Measurements from ENCODE around the gene ATOH8.
"Not testable (repeated sequence)": the region's sequence is repeated elsewhere in the genome, so short reads cannot be mapped to it uniquely, and the experiment has no call there.

Gene ATOH8

DNA sequence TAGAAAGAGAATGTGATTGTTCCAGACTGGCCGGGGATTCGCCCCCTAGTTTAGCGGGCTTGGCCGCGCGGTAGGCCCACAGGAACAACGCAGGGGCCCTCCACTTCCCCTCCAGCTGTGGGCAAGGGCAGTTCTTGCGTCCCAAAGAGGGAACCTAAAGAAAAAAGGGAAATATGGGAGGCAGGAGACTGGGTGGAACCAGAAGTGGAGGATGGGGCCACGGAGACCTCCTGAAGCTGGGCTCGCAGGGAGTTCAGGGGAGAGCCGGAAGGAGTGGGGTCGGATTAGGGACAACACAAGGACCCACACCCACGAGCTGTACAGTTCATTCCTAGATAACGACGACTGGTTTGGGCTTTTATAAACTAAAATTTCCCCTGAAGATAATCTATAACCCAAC, 41.5 kb upstream of the ATOH8 start:
- Histone ChIP-seq H3K9ac (ENCODE audit: low read length) (no peak overlapping the region), H3K4me3 (ENCODE audit: low read length) (no peak overlapping the region), H3K27ac (ENCODE audit: low read depth, low read length) (peak overlapping the region; percentile 3)

DNA sequence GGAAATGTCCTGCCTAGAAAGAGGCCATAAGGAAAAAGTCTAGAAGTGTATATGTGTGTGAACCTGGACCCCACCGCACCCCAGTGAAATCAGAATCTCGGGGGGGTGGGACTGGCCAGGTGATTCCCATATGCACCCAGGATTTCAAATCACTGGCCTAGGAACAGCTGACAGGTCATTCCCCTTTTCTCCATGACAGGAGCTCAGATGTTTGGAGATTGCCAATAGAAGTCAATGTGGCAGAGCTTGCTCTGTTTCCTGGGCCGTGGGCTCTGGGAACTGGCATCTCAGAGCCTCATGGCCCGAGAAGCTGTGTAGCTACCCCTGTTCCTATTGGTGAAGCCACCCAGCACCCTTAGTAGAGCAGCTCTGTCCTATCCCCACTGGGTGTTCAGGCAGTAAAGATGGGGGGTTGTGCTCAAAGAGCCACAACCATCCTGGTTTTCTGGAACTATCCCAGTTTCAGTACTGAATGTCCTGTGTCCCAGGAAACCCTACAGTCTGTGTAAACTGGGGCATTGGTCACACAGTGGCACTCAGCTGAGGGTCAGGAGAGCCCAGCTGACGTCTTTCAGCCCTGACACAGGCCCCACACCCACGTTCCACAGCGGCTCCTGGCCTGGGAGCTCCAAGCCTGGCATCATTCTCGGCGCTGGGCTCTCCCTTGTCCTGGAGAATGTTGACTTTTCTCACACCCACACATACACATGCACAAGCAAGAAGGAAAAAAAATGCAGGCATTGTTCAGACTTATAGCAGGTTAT, 40.8 kb upstream of the ATOH8 start:
- Histone ChIP-seq H3K36me3 (ENCODE audit: control insufficient read depth, insufficient read depth, low read length) (no peaks in the 10 kb centered on the region), H3K9ac (ENCODE audit: low read length) (no peak overlapping the region), H3K4me1 (ENCODE audit: control insufficient read depth, insufficient read depth, low read length) (no peaks in the 10 kb centered on the region), H3K4me3 (ENCODE audit: low read length) (no peak overlapping the region), H3K27ac (ENCODE audit: low read depth, low read length) (peak overlapping the region; percentile 3), H3K27me3 (ENCODE audit: control insufficient read depth, insufficient read depth, low read length) (no peaks in the 10 kb centered on the region)

More for the DNA sequence above, 41.5 kb upstream of the ATOH8 start:
- no peaks in the 10 kb centered on the region for H3K36me3 ChIP-seq (ENCODE audit: control insufficient read depth, insufficient read depth, low read length)
- no peaks in the 10 kb centered on the region for H3K27me3 ChIP-seq (ENCODE audit: control insufficient read depth, insufficient read depth, low read length)
- H3K4me1 ChIP-seq (ENCODE audit: control insufficient read depth, insufficient read depth, low read length) = no peaks in the 10 kb centered on the region

DNA sequence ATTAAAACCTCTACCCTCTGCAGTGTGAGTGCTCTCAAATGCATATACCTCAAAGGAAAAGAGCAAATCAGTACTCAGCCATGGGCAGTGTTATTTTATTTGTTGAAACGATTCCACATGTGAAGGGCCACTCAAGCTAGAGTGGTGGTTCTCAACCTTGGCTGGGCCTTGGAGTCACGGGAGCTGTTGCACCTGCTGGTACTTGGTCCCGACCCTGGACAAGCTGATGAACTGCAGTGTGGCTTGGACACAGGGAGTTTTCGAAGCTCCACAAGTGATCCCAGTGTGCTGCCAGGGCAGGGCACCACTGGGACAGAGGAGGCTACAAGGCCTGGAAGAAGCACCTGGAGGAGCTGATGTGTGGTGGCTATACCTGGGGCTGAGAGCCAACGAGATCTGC, 40.0 kb upstream of the ATOH8 start:
- no peak overlapping the region for H3K4me3 ChIP-seq (ENCODE audit: low read length)
- H3K27me3 ChIP-seq (ENCODE audit: control insufficient read depth, insufficient read depth, low read length) = no peaks in the 10 kb centered on the region
- no peaks in the 10 kb centered on the region for H3K36me3 ChIP-seq (ENCODE audit: control insufficient read depth, insufficient read depth, low read length)
- H3K4me1 ChIP-seq (ENCODE audit: control insufficient read depth, insufficient read depth, low read length) = no peaks in the 10 kb centered on the region
- no peak overlapping the region for H3K9ac ChIP-seq (ENCODE audit: low read length)
- H3K27ac ChIP-seq (ENCODE audit: low read depth, low read length) = no peak overlapping the region

DNA sequence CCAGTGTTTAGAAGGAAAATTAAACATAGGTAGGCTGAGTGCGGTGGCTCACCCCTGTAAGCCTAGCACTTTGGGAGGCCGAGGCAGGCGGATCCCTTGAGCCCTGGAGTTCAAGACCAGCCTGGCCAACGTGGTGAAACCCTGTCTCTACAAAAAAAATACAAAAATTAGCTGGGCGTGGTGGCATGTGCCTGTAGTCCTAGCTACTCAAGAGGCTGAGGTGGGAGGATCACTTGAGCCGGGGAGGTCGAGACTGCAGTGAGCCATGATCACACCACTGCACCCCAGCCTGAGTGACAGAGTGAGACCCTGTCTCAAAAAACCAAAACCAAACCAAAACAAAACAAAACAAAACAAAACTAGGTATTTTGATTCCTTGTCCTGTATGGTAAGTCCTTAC, 39.4 kb upstream of the ATOH8 start:
- H3K4me3 ChIP-seq (ENCODE audit: low read length) = not testable (repeated sequence)

DNA sequence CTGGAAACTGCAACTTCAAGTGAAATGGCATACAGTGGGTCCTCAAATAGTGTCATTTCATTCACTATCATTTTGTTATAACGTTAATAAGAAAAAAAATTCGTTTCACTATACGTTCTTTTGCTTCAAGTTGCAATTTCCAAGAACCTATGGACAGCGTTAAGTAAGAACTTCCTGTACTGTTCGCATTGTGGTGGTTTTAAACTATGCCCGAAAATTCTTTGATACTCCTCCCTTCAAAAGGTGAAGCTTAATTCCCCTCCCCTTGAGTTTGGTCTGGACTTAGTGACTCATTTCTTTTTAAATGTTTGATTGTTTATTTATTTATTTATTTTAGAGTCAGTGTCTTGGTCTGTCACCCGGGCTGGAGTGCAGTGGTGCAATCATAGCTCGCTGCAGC, 39.0 kb upstream of the ATOH8 start:
- H3K36me3 ChIP-seq (ENCODE audit: control insufficient read depth, insufficient read depth, low read length) = no peaks in the 10 kb centered on the region
- H3K27ac ChIP-seq (ENCODE audit: low read depth, low read length) = no peak overlapping the region

More for the DNA sequence above, 39.4 kb upstream of the ATOH8 start:
- not testable (repeated sequence) for H3K27me3 ChIP-seq (ENCODE audit: control insufficient read depth, insufficient read depth, low read length); H3K27ac ChIP-seq (ENCODE audit: low read depth, low read length); H3K36me3 ChIP-seq (ENCODE audit: control insufficient read depth, insufficient read depth, low read length); H3K4me1 ChIP-seq (ENCODE audit: control insufficient read depth, insufficient read depth, low read length); H3K9ac ChIP-seq (ENCODE audit: low read length)

DNA sequence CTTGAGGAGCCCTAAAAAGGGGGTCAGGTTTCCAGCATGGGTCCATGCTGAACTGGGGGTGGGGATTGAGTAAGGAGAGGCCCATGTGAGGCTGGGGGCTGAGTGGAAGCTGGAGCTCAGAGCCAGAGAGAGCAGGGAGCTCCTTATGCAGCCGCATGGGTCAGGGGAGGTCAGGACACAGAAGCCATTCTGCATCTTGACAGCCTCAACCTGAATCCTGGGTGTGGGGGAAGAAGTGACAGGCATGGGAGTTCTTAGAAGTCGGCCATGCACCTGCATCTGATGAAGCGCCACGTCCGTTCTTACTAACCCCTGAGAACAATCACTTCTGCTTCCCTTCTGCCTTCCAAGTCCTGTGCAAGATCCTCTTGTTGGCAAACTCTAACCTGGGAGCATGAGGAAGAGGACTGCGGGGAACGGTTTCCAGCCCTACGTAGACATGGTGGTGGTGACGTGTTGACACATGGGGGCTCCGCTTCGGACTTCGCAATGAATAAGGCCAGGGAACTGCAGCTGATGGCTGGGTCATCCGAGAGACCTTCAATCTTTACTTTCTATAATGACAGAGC, 37.4 kb upstream of the ATOH8 start:
- Histone ChIP-seq H3K27me3 (ENCODE audit: control insufficient read depth, insufficient read depth, low read length) (no peaks in the 10 kb centered on the region), H3K4me1 (ENCODE audit: control insufficient read depth, insufficient read depth, low read length) (no peaks in the 10 kb centered on the region), H3K36me3 (ENCODE audit: control insufficient read depth, insufficient read depth, low read length) (no peaks in the 10 kb centered on the region), H3K27ac (ENCODE audit: low read depth, low read length) (no peak overlapping the region), H3K9ac (ENCODE audit: low read length) (no peak overlapping the region), H3K4me3 (ENCODE audit: low read length) (no peak overlapping the region)

More for the DNA sequence above, 39.0 kb upstream of the ATOH8 start:
- Histone ChIP-seq H3K27me3 (ENCODE audit: control insufficient read depth, insufficient read depth, low read length) (no peaks in the 10 kb centered on the region), H3K4me3 (ENCODE audit: low read length) (no peak overlapping the region), H3K4me1 (ENCODE audit: control insufficient read depth, insufficient read depth, low read length) (no peaks in the 10 kb centered on the region), H3K9ac (ENCODE audit: low read length) (no peak overlapping the region)

DNA sequence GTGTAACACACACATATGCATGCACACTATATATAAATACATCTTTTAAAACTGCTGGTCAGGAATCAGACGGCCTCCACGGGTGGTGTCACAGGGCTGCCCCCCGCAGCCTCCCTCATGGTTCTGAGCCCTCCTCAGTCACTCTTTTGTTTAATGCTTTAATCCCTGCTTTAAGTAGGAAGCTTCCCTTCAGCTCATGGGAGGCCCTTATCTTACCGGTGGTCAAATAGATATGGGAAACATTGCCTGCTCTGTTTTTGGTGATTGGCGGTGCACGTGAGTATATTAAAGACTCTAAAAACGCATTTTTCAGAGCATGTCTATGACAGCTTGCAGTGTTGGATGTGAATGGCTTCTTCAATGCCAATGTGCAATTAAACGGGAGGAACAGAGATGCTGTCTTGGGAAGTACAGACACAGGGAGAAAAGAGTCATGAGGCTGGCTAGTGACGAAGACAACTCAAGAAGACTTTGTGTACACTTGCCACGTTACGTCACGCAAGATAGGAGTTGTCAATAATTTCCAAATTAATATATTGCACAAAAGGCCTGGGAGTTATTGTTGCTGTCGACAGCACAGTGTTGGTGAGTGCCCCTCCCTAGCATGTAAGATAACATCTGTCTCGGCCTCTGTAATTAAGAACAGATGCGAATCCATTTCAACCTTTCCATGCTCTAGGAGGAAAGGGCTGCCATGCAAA, 36.3 kb upstream of the ATOH8 start:
- Histone ChIP-seq H3K4me1 (ENCODE audit: control insufficient read depth, insufficient read depth, low read length) (no peaks in the 10 kb centered on the region), H3K27ac (ENCODE audit: low read depth, low read length) (no peak overlapping the region)

DNA sequence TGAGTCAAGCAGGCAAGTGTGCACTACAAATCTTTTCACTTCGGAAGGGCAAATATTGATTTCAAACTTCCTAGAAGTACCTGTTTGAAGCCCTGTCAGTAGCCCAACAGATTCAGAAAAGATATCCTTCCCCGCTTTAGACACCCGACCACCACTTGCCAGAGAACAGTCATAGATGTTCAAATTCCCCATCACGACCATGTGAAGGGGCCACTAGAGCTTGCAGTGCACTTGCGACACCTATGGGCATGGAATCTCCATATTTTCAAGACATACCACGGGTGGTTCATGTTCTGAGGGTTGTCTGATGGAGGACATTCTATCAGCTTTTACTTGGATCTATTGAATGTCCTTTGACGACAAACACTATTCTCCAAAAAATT, 35.8 kb upstream of the ATOH8 start:
- Histone ChIP-seq H3K4me1 (ENCODE audit: control insufficient read depth, insufficient read depth, low read length) (no peaks in the 10 kb centered on the region), H3K27me3 (ENCODE audit: control insufficient read depth, insufficient read depth, low read length) (no peaks in the 10 kb centered on the region), H3K4me3 (ENCODE audit: low read length) (no peak overlapping the region), H3K27ac (ENCODE audit: low read depth, low read length) (no peak overlapping the region), H3K9ac (ENCODE audit: low read length) (no peak overlapping the region), H3K36me3 (ENCODE audit: control insufficient read depth, insufficient read depth, low read length) (no peaks in the 10 kb centered on the region)

More for the DNA sequence above, 36.3 kb upstream of the ATOH8 start:
- H3K9ac ChIP-seq (ENCODE audit: low read length) = no peak overlapping the region
- H3K4me3 ChIP-seq (ENCODE audit: low read length) = no peak overlapping the region
- no peaks in the 10 kb centered on the region for H3K27me3 ChIP-seq (ENCODE audit: control insufficient read depth, insufficient read depth, low read length)
- no peaks in the 10 kb centered on the region for H3K36me3 ChIP-seq (ENCODE audit: control insufficient read depth, insufficient read depth, low read length)

DNA sequence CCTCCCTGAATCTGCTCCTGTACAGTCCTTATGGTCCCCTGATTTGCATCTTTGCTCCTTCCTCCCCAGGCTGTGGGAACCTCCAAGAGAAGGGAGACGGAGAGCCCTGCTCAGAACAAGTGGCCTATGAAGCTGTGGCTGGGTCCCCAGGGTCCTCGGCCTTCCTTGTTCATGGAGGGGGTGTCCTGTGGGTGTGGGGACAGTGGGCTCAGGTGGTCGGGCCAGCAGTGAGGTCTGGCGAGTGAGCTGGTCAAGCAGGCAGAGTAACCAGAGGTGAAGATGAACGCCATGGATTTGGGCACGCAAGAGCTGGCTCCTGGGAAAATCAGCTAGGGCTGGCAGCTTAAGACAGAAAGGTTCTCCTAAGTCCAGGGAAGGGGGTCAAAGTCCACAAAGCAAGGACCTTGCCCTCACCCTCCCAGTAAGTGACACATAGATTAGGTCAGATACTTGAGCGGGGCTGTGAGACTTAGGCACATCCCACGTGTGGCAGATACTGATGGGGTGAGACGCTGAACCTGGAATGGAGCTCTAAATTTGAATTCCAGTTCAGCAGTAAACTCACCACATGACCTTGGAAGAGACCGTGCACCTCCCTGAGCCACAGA, 34.8 kb upstream of the ATOH8 start:
- Histone ChIP-seq H3K27me3 (ENCODE audit: control insufficient read depth, insufficient read depth, low read length) (no peaks in the 10 kb centered on the region), H3K27ac (ENCODE audit: low read depth, low read length) (no peak overlapping the region), H3K4me1 (ENCODE audit: control insufficient read depth, insufficient read depth, low read length) (no peaks in the 10 kb centered on the region), H3K36me3 (ENCODE audit: control insufficient read depth, insufficient read depth, low read length) (no peaks in the 10 kb centered on the region), H3K9ac (ENCODE audit: low read length) (no peak overlapping the region), H3K4me3 (ENCODE audit: low read length) (no peak overlapping the region)

DNA sequence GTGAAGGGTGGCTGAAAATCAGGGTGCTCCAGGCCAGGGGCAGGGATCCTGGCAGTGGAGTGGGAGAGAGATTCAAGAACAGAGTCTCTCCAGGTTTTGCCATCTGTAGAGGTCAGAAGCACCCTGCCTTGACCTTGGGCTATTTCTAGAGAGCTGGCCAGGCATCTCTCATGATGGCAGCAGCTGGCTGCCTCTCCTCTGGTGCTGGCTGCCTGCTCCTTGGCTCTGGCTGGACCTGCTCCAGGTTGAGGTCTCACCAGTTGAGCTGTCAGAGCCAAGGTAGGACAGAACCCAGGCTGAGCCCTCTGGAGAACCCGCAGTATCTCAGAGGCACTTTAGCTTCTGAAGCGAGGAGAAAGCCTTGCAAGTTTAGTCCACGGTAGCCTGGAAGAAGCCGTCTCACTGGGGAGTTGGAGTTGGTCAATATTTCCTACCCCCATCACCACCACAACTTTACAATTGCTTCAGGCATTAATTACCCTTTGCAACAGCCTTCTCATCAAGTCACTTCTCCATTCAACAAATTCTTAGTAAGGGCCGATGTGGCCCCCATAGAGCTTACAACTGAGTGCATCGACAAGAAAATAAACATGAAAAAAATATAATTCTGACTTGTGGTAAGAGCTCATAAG, 34.1 kb upstream of the ATOH8 start:
- Histone ChIP-seq H3K27ac (ENCODE audit: low read depth, low read length) (no peak overlapping the region), H3K27me3 (ENCODE audit: control insufficient read depth, insufficient read depth, low read length) (no peaks in the 10 kb centered on the region), H3K4me3 (ENCODE audit: low read length) (no peak overlapping the region), H3K4me1 (ENCODE audit: control insufficient read depth, insufficient read depth, low read length) (no peaks in the 10 kb centered on the region), H3K36me3 (ENCODE audit: control insufficient read depth, insufficient read depth, low read length) (no peaks in the 10 kb centered on the region), H3K9ac (ENCODE audit: low read length) (no peak overlapping the region)

DNA sequence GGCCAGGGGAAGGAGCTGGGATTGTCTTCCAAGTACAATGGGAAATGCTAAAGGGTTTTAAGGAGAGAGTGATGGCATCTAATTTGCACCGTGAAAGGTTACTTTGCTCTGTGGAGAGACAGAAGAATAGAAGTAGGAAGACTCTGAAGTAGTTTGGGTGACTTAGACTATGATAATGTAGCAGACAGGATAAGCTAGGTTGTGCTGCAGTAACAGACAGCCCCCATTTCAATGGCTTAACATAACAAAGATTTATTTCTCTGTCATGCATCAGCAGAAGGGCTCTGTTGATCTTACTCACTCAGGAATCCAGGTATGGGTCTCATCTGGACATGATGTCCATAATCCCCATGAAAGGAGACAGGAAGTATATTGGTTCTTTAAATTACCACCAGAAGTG, 33.3 kb upstream of the ATOH8 start:
- Histone ChIP-seq H3K9ac (ENCODE audit: low read length) (no peak overlapping the region), H3K4me3 (ENCODE audit: low read length) (no peak overlapping the region), H3K36me3 (ENCODE audit: control insufficient read depth, insufficient read depth, low read length) (no peaks in the 10 kb centered on the region), H3K27me3 (ENCODE audit: control insufficient read depth, insufficient read depth, low read length) (no peaks in the 10 kb centered on the region), H3K4me1 (ENCODE audit: control insufficient read depth, insufficient read depth, low read length) (no peaks in the 10 kb centered on the region), H3K27ac (ENCODE audit: low read depth, low read length) (no peak overlapping the region)

DNA sequence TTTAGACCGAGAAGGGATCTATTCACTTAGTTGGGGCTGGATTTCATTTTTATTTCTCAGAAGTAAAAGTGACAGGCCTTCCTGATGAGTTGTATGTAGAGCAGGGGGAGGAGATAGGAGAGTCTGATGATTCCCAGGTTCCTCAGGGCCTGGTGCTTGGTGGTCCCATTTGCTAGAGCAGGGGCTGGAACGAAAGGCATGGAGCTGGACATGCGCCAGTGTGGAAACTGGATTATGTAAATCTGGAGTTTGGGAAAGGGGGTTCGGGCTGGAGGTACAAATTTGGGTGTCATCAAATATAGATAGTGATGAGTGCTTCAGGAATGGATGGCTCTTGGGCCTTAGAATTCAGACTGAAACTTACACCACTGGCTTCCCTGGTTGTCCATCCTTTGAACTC, 32.1 kb upstream of the ATOH8 start:
- no peak overlapping the region for H3K27ac ChIP-seq (ENCODE audit: low read depth, low read length)
- no peaks in the 10 kb centered on the region for H3K36me3 ChIP-seq (ENCODE audit: control insufficient read depth, insufficient read depth, low read length)
- no peak overlapping the region for H3K4me3 ChIP-seq (ENCODE audit: low read length)
- no peak overlapping the region for H3K9ac ChIP-seq (ENCODE audit: low read length)
- H3K27me3 ChIP-seq (ENCODE audit: control insufficient read depth, insufficient read depth, low read length) = no peaks in the 10 kb centered on the region
- H3K4me1 ChIP-seq (ENCODE audit: control insufficient read depth, insufficient read depth, low read length) = no peaks in the 10 kb centered on the region

Data from rectal smooth muscle tissue (tissue), 1 donor.